Erythroblast (primary cell): ENCODE results near the gene CCDC127.

Experiments
- GATA1 ChIP-seq: IDR thresholded peaks from 2 replicates; pipeline ENCODE4 v1.6.1; 2011; ENCODE audit warnings: low read depth, mild to moderate bottlenecking, control low read depth, low read length, moderate library complexity
- POLR2A ChIP-seq: IDR thresholded peaks from 2 replicates; pipeline ENCODE4 v1.6.1; 2011; ENCODE audit warnings: mild to moderate bottlenecking, low read length

- no peak for TF ChIP-seq POLR2A
- TF ChIP-seq GATA1 = no peak
These were observed 39.8 kb downstream of the CCDC127 start for GRCh38 chr5:178110-178509.
